HG02970 (cell line): Measurements from ENCODE around the gene AP3S2.
"Not testable (repeated sequence)": the region's sequence is repeated elsewhere in the genome, so short reads cannot be mapped to it uniquely, and the experiment has no call there.

Experiments
- ATAC-seq: cut with Tn5 transposase; IDR thresholded peaks from one replicate; pipeline ENCODE4 v1.9.1; 2021; ENCODE audit warnings: mild to moderate bottlenecking, moderate library complexity, moderate number of reproducible peaks; ENCODE audit not compliant: unreplicated experiment, low FRiP score

The AP3S2 gene

DNA sequence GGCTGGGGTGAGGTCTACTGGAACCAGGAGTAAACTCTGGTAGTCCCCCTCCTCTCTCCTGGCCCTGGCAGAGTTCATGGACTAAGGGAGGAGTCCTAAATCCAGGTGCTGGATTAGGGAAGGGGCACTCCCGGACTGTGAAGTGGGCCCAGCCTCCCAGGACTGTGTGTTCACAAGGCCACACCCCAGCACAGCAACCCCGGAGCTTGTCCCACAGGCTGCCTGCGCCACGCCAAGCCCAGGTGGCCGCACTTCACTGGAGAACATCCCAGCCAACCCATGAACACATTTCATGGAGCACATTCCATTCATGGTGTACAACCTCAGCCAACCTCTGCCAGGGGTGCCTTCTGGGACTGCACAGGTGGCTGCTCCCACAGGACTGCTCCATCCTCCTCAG lies 10.7 kb upstream of the AP3S2 start:
- ATAC-seq, result no peak

DNA sequence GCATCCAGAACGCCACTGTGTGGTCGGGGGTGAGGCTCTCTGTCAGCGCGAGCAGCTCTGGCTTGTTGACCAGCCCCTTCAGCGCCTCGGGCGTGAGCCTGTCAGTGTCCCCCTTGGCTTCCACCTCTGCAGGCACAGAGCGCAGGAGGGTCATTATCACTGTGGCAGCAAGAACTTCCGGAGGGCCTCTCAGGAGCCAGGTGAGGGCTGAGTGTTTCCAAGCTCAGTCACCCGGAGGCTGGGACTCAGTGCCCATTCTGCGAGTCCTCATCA lies 10.0 kb upstream of the AP3S2 start:
- no peak for ATAC-seq

DNA sequence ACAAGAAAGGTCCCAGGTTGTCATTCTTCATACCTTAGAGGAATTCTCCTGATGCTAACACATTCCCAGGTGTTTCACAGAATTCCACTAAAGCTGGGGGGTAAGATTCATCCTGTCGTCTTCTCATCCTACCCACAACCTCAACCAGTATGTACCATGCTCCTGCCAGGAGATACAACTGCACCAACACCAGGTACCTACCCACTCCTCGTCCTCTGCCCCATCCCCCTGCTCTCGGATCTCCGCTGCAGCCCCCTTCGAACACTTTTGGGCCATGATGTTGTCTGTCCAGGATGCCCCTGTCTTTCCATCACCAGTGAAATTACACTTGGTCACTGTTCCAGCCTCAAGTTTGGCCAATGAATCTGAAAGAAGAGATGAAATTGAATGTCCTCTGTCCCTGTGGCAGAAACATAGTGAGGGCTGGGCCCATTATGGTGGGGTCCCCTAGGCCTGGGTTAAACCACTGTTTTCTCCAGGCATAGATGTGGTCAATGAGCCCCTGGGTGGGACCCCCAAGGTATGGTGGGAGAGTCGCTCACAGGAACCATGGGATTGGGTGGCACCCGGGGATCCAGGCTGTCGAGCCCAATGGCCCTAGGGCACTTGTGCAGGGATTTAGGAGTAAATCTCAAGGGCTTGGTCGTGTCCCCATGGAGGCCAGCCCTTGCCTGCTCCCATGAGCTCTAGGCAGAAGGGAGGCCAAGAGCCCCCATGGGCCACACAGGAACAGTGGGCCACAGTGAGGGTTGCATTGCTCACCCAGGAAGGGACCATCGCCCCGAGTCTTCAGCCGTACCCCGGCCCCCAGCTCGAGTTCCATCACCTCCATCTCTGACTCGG lies 9.4 kb upstream of the AP3S2 start:
- no peak for ATAC-seq

DNA sequence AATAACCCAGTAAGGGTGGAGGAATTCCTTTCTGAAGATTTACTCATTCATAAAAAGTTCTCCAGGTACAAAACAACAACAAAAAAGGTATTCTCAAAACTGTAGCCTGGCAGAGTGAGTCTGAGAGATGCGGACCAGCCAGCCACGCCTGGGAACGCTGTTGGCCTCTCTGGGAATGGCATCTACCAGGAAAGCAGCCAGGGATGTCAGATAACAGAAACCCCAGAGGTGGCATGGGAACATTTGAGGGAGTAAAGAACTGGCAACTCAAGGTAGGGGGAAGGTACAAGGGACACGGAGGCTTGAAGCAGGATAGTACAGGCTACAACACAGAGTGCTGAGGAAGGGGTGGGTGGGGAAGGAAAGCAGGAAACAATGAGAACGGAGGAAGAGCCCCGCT lies 7.1 kb upstream of the AP3S2 start:
- ATAC-seq, result no peak

DNA sequence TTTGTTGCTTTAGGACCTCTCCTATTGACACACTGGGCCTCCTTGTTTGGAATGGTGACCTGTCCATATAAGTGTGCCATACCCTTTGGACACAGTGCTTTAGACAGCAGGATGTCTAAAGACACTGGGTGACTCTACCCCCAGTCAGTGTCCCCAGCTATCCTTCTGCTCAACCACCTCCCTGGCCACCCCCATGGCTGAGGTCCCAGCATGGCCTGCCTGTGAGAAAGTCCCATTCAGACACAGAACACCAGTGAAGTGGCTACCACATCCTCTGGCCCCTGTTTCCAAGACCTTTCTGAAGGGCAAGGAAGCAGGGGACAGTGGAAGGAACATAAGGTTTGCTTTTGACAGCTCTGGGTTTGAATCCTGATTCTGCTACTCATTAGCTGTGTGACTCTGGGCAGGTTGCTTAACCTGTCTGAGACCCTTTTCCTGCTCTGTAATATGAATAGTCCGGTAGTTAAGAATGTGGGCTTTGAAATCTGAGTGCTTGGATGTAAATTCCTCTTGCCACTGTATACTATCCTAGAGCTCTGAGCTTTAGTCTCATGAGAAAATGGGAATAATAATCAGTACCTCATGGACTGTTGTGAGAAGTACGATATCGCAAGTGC lies 6.3 kb upstream of the AP3S2 start:
- ATAC-seq, result no peak

DNA sequence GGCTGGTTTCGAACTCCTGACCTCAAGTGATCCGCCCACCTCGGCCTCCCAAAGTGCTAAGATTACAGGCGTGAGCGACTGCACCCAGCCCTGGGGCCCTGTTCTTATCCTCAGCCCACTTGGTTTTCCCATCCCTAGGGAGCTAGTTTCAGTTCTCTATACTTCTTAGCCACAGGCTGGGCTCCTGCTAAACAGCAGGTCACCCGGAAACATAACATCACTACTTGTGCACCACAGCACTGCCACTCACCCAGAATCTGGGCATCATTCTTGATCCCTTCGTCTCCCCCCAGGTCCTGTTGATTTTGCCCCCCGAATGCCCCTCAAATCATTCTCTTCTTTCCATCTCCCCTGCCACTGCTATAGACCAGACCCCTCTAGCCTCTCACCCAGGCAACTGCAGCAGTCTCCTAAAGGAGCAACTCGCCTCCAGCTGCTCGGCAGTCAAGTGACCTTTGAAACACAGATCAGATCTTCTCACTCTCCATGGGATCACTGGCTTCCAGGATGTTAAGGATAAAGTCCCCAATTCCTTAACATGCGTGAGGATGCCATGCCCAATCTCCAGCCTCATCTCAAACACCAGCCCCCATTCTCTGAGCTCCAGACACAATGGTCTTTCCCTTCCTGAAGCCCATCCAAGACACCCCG lies 5.6 kb upstream of the AP3S2 start:
- no peak for ATAC-seq

DNA sequence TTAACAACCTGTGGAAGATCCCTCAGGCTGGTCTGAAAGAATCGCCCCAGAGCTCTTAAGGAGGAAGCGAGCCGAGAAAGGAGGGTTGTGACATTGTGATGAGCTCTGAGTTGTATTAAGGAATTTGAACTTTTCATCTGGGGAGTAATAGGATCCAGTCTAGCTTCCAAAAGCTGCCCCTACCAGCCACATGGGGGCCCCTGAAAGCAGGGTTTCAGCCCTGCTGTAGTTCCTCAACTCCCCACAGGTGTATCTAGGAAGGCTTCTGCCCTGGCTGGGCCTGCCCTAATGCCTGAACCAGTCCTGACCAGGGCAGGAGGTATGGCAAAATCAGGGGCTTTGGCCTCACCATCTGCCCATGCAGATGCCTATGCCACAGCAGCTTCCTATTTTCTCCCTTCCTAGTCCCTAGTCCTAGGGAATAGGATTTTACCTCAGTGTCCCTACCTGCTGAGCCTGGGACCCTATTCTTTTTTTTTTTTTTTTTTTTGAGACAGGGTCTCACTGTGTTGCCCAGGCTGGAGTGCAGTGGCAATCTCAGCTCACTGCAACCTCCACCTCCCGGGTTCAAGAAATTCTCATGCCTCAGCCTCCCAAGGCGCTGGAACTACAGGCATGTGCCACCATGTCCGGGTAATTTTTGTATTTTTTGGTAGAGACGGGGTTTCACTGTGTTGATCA lies 5.0 kb upstream of the AP3S2 start:
- no peak for ATAC-seq

DNA sequence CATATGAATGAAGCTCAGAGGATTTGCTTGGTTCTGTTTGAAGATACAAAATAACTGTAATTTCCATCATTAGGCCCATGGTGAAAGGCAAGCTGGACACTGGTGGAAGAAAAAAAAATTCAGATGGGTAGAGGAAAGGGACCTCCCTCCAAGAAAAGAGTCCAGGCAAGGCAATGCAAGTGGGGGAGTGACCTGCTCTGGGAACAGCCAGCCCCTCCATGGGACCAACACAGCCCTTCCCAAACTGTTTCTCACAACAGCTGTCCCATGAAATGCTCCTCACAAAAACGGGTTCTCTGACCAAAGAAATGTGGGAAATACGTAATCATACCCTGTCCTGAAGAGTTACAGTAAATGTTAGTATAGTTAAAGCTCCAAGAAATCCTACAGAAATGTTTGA lies 4.4 kb upstream of the AP3S2 start:
- no peak for ATAC-seq

DNA sequence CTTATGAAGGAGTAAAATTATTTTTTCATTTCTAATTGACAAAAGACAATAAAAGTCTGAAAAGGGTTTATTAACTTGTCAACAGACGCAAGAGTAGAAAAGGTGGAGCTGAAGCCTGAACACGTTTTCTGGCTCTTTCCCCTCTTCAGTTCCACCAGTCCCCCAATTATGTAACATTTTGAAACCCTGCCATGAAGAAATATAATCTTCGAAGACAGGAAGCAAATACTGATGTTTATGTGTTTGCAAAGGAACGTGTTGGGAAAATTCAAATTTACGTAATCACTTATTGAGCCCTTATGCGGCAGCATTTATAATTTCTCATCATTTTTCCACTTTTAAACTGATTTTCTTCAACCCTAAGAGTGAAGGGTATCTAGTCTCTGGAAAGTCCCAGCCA lies 767 bp downstream of the AP3S2 start:
- no peak for ATAC-seq

DNA sequence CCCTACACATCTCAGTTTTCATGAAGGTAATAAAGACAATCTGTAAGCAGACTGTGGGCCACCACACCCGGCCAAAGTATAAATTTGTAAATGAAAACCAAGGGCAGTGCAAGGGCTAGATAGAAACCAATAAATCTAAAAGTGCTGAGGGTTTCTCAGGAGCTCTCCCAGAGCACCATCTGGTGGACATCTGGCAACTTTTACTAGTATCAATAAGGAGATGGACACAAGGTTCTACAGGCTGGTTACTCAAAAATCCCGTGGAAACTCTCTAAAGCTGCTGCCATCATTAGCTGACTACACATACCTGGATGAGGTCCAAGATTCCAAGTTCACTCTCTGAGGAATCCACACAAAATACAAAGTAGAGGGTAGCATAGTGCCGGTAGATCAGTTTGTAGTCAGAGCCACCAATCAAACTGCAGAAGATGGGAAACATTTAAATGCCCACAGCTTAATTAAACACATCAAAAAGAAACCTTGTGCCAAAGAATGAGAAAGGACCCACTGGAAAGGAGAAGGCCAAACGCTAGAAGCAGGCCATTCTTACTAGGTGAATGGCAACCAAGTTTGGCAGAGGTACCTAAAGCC lies 5.5 kb downstream of the AP3S2 start:
- ATAC-seq, result no peak

DNA sequence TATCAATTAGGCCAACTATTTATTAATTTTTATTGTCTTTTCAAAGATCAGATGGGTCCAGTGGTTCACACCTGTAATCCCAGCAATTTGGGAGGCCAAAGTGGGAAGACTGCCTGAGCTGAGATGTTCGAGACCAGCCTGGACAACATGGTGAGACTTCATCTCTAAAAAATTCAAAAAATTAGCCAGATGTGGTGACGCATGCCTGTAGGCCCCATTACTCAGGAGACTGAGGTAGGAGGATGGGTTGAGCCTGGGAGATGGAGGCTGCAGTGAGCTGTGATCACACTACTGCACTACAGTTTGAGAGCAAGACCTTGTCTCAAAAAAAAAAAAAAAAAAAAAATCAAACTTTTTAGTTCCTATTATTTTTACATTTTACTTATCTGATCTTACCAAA lies 8.2 kb downstream of the AP3S2 start:
- no peak for ATAC-seq

DNA sequence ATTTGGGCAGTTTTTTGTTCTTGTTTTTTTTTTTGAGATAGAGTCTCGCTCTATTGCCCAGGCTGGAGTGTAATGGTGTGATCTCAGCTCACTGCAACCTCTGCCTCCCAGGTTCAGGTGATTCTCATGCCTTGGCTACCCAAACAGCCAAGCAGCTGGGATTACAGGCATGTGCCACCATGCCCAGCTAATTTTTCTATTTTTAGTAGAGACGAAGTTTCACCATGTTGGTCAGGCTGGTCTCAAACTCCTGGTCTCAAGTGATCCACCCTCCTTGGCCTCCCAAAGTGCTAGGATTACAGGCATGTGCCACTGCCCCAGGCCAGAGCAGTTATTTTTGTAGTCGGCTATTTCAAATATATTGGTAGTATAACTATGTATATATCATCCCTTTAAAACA lies 8.6 kb downstream of the AP3S2 start:
- not testable (repeated sequence) for ATAC-seq

DNA sequence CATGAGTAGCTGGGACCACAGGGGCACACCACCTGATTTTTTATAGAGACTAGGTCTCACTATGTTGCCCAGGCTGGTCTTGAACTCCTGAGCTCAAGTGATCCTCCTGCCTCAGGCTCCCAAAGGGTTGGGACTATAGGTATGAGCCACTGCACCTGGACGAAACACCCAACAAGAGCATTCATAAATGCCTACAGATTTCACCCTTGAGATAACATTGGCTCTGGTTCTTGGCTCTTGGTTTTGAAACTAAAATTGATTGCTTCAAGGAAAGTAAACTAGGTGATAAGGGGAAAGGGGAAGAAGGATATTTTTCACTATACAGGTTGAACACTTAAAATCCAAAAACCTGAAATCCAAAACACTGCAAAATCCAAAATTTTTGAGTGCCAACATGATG lies 10.3 kb downstream of the AP3S2 start:
- ATAC-seq, result no peak

DNA sequence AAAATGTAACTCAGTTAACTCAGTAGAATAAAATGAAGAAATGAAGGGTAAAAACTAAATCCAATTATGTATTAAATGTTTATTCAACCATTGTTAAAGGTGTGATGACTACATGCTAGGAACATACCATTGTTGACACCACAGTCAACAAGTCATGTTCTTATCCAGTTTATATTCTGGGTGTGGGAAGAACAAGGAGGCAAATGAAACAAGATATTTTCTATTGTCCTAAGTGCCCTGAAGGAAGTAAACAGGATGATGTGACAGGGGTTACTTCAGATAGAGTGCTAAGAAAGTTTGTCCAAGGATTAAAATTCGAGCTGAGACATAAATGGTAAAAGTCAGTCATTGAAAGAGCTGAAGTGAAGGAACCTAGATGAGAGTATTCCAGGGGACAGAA lies 13.1 kb downstream of the AP3S2 start:
- ATAC-seq, result no peak

DNA sequence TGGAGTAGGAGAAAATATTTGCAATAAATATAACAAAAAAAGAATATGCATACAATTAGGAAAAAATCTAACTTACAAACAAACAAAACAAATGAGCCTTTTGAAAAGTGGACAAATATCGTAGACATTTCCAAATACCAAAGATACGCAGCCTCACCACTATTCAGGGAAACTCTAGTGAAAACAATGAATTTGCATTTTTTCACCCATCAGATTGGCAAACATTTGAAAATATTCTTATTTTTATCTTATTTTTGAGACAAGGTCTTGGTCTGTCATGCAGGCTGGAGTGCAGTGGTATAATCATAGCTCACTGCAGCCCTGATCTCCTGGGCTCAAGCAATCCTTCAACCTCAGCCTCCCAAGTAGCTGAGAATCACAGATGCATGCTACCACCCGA lies 15.5 kb downstream of the AP3S2 start:
- ATAC-seq, result no peak

DNA sequence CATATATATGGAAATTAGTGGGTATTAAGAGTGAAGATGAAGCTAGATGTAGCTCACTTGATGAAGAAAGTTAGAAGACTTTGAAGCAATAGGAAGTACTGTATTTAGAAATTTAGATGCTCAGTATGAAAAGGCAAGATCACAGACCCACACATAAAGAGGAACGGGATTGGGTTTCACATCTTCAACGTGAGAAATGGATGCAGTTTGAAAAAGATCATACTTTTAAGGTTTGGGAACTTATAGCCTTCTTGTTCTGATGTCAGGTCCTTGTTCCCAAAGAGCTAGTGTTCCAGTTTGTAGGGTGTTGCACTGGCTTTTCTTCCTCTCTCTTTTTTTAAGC lies 16.7 kb downstream of the AP3S2 start:
- ATAC-seq, result no peak

DNA sequence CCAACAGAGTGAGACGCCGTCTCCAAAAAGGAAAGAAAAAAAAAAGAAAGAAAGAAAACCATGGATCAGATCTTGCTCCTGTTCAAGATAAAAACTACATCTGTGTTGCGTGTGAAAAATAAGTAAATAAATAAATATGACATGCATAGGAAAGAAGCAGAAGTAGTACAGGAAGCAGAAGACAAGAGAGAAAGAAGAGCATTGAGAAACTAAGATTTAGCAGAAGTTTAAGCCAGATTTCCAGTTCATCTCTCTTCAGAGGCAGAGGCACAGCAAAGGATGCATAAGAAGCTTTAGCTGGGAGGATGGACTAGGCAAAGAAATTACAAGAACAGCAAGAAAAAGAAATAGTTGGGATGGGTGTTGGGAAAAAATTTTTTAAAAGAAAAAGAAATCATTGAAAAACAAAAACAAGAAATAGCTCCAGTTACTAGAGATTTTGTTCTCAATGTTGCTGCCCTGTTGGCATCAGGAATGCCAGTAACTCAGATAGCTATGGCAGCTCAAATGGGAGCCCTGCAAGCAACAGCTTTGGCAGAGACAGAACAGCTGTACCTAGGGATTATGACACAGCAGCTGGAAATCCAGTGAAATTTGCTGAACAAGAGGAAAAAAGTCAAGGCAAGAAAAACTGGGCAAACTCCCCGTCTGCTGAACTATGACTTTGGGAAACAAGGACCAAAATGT lies 17.3 kb downstream of the AP3S2 start:
- no peak for ATAC-seq

DNA sequence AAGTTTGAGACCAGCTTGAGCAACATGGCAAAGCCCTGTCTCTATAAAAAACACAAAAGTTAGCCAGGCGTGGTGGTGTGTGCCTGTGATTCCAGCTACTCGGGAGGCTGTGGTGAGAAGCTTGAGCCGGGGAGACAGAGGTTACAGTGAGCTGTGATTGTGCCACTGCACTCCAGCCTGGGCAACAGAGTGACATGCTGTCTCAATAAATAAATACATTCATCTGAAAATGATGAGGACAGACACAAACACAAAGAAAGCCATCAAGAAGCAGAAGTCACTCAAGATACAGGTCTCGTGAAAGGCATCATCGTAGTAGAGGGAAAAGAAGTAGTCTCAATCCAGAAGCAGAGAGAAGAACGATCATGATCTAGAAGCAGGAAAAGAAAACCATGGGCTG lies 18.1 kb downstream of the AP3S2 start:
- ATAC-seq, result no peak

DNA sequence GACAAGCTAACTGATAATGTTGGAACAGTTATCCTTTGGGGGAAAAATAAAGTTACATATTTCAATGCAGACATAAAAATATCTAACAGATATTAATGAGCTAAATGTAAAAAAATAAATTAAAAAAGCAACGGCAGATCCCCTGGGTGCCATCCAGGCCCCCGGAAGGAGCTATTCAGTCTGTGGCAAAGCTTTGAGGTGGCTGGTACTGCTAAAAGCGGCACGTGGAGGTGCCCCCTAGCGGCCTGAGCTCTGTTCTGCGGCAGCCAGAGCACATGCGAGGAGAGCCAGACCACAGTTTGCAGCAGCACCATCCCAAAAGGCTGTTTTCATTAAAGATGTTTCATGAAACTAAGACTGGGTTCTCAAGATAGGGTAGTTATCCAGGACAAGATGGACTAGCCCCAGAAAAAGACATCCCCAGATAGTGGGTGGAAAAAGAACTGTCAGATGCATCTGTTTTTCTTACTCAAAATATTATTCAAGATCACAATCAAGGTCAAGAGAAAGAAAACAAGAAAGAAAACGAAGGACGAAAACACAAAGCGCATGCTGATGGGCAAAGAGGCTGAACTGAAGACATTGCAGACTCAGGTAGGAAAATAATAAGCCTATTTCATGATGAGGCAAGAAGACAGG lies 18.7 kb downstream of the AP3S2 start:
- no peak for ATAC-seq

DNA sequence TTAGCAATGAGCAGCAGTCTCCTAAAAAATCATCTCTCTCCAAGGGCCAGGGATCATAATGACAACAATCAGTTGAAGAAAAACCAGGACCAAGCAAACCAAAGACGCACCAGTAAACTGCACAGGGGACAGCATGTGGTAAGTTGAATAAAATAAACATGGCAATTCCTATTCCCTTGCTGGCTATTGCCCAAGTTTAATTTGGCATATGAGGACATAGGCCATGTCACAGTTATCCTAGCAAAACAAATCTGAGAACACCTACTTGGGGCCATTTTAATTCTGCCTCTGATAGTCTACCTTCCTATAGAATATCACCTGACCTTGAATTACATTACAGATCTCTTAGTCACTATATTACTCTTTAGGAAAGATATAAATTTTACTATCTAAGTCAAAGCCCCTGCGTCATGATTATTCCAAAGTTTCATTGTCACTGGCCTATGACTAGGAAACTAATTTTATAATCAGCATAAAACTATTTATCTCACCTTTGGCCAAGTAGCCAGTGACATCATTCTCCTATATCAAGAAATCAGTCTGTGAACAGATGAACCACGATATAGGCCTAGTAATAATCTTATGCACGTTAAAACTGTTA lies 23.0 kb downstream of the AP3S2 start:
- no peak for ATAC-seq
